HEK293T (cell line): ENCODE data around the gene OPTN.

Experiments used
- CTCF ChIA-PET: fragments of 350-600 bp; formaldehyde crosslinking; extraction: SDS; loops from one replicate; lab custom pipeline; 2021; ENCODE audit warnings: antibody characterized with exemption, inconsistent platforms; lab: Yijun Ruan, JAX
- POLR2A ChIA-PET: fragments of 350-600 bp; formaldehyde crosslinking; extraction: SDS; loops from one replicate; lab custom pipeline; 2020; ENCODE audit warnings: antibody characterized with exemption, inconsistent platforms; lab: Yijun Ruan, JAX
- DNase-seq: peaks from one replicate; pipeline ENCODE4 v3.0.0; 2012; ENCODE audit warnings: mixed read lengths; ENCODE audit errors: extremely low spot score
- ARNT ChIP-seq: fragments of 450-650 bp; IDR thresholded peaks from 2 replicates; pipeline ENCODE4 v1.6.1; 2017; ENCODE audit warnings: mild to moderate bottlenecking
- BHLHE40 ChIP-seq: fragments of 450-650 bp; IDR thresholded peaks from 2 replicates; pipeline ENCODE4 v1.6.1; 2016; ENCODE audit warnings: mild to moderate bottlenecking, moderate library complexity, borderline replicate concordance
- CTBP1 ChIP-seq: fragments of 450-650 bp; IDR thresholded peaks from 2 replicates; pipeline ENCODE4 v1.6.1; 2016; ENCODE audit warnings: borderline replicate concordance
- ELF4 ChIP-seq: fragments of 450-650 bp; IDR thresholded peaks from 2 replicates; pipeline ENCODE4 v1.6.1; 2017; ENCODE audit warnings: antibody characterized with exemption
- FOXA1 ChIP-seq: fragments of 450-650 bp; IDR thresholded peaks from 2 replicates; pipeline ENCODE4 v1.6.1; 2016; ENCODE audit warnings: mild to moderate bottlenecking
- FOXK2 ChIP-seq: fragments of 450-650 bp; IDR thresholded peaks from 2 replicates; pipeline ENCODE4 v1.6.1; 2016; ENCODE audit warnings: mild to moderate bottlenecking
- FOXM1 ChIP-seq: fragments of 450-650 bp; IDR thresholded peaks from 2 replicates; pipeline ENCODE4 v1.6.1; 2017; ENCODE audit warnings: mild to moderate bottlenecking, borderline replicate concordance
- HDGF ChIP-seq: fragments of 450-650 bp; IDR thresholded peaks from 2 replicates; pipeline ENCODE4 v1.6.1; 2017; ENCODE audit warnings: antibody characterized with exemption, borderline replicate concordance
- L3MBTL2 ChIP-seq: fragments of 450-650 bp; conservative IDR thresholded peaks from 2 replicates; pipeline ENCODE4 v1.6.1; 2016; ENCODE audit warnings: mild to moderate bottlenecking
- LEF1 ChIP-seq: fragments of 450-650 bp; IDR thresholded peaks from 2 replicates; pipeline ENCODE4 v1.6.1; 2017; ENCODE audit warnings: mild to moderate bottlenecking, borderline replicate concordance
- NFRKB ChIP-seq: fragments of 450-650 bp; IDR thresholded peaks from 2 replicates; pipeline ENCODE4 v1.6.1; 2016; ENCODE audit warnings: mild to moderate bottlenecking, moderate library complexity
- PKNOX1 ChIP-seq: fragments of 450-650 bp; IDR thresholded peaks from 2 replicates; pipeline ENCODE4 v1.6.1; 2016
- SP1 ChIP-seq: fragments of 450-650 bp; IDR thresholded peaks from 2 replicates; pipeline ENCODE4 v1.6.1; 2017
- SUZ12 ChIP-seq: fragments of 450-650 bp; IDR thresholded peaks from 2 replicates; pipeline ENCODE4 v1.6.1; 2016; ENCODE audit warnings: mild to moderate bottlenecking
- TARDBP ChIP-seq: fragments of 450-650 bp; IDR thresholded peaks from 2 replicates; pipeline ENCODE4 v1.6.1; 2016
- ZNF384 ChIP-seq: fragments of 450-650 bp; IDR thresholded peaks from 2 replicates; pipeline ENCODE4 v1.6.1; 2016

Gene OPTN

GRCh38 chr10:13117841-13118783 is 18.1 kb downstream of the OPTN start:
- CTCF ChIA-PET: no interaction called here
- TF ChIP-seq ARNT: no peak
- no peak for TF ChIP-seq NFRKB
- TF ChIP-seq ZNF384: no peak
- POLR2A ChIA-PET: no interaction called here
- DNase-seq: no peak

GRCh38 chr10:13118784-13119410 is 18.9 kb downstream of the OPTN start:
- ChIA-PET POLR2A (no interaction called here), CTCF (no interaction called here)
- DNase-seq: no peak
- TF ChIP-seq NFRKB (no peak), CTBP1 (no peak), FOXM1 (no peak), PKNOX1 (no peak), ARNT (no peak), HDGF (no peak), LEF1 (no peak), FOXK2 (no peak), ZNF384 (no peak), ELF4 (no peak), BHLHE40 (no peak), SP1 (no peak), FOXA1 (no peak), TARDBP (no peak), L3MBTL2 (no peak), SUZ12 (no peak)

GRCh38 chr10:13120786-13121499 is 21.0 kb downstream of the OPTN start:
- DNase-seq: no peak
- ChIA-PET POLR2A (no interaction called here), CTCF (no interaction called here)
- no peak for TF ChIP-seq LEF1
- TF ChIP-seq TARDBP: no peak
- no peak for TF ChIP-seq FOXM1
- no peak for TF ChIP-seq HDGF
- TF ChIP-seq CTBP1: no peak
- no peak for TF ChIP-seq ZNF384
- TF ChIP-seq NFRKB: no peak

- TF ChIP-seq L3MBTL2 (no peak), TARDBP (no peak), BHLHE40 (no peak), NFRKB (no peak), FOXM1 (no peak), HDGF (no peak), FOXA1 (no peak), SP1 (no peak), CTBP1 (no peak), SUZ12 (no peak), FOXK2 (no peak), PKNOX1 (no peak), LEF1 (no peak), ELF4 (no peak), ARNT (no peak), ZNF384 (no peak)
- ChIA-PET POLR2A (no interaction called here), CTCF (no interaction called here)
- no peak for DNase-seq
Measured at GRCh38 chr10:13121500-13121854, 21.5 kb downstream of the OPTN start.

- TF ChIP-seq ZNF384 (no peak), FOXA1 (no peak), SP1 (no peak), SUZ12 (no peak), ARNT (no peak), LEF1 (no peak), PKNOX1 (no peak), ELF4 (no peak), NFRKB (no peak), FOXM1 (no peak), TARDBP (no peak), CTBP1 (no peak), L3MBTL2 (no peak), HDGF (no peak), BHLHE40 (no peak), FOXK2 (no peak)
- POLR2A ChIA-PET: no interaction called here
- CTCF ChIA-PET: no interaction called here
- DNase-seq: no peak
Measured at GRCh38 chr10:13136651-13137050, 36.7 kb downstream of the OPTN start.
